K562 (cell line): Measurements from ENCODE around the gene TNIK. TPM values are rescaled to one million over a fixed set of nuclear protein-coding genes. Genes with fewer than 3 reads are reported as not detected.

Experiments used
- BRD9 ChIP-seq: fragments of 450-650 bp; IDR thresholded peaks from 2 replicates; pipeline ENCODE4 v1.6.1; 2018; ENCODE audit warnings: low read depth; ENCODE audit not compliant: partially characterized antibody
- CBX1 ChIP-seq: sonication (generic); IDR thresholded peaks from 2 replicates; pipeline ENCODE4 v1.6.1; 2016; ENCODE audit warnings: antibody characterized with exemption, low read depth, mild to moderate bottlenecking
- CEBPB ChIP-seq: fragments of 450-650 bp; IDR thresholded peaks from 2 replicates; pipeline ENCODE4 v1.6.1; 2016; ENCODE audit warnings: missing genetic modification characterization, missing compliant biosample characterization
- CREBBP ChIP-seq: IDR thresholded peaks from one replicate; pipeline ENCODE4 v1.6.1; 2012; ENCODE audit warnings: low read depth, mild to moderate bottlenecking, control low read depth, inconsistent platforms, low read length
- CSDE1 ChIP-seq, 2 experiments: fragments of 450-650 bp; IDR thresholded peaks; 2 replicates each; pipeline ENCODE4 v1.6.1; 2016; ENCODE audit warnings: mild to moderate bottlenecking in 1 of 2
- EGR1 ChIP-seq: fragments of 450-650 bp; conservative IDR thresholded peaks from 2 replicates; pipeline ENCODE4 v1.6.1; 2017; ENCODE audit warnings: mild to moderate bottlenecking
- EHMT2 ChIP-seq: fragments of 450-650 bp; IDR thresholded peaks from 2 replicates; pipeline ENCODE4 v1.6.1; 2018; ENCODE audit warnings: antibody characterized with exemption
- HSF4 ChIP-seq: fragments of 250-450 bp; sonication (Bioruptor Pico); IDR thresholded peaks from 2 replicates; pipeline ENCODE4 v2.1.2; 2022; ENCODE audit warnings: mild to moderate bottlenecking, moderate library complexity, borderline replicate concordance
- ILF3 ChIP-seq: fragments of 450-650 bp; IDR thresholded peaks from 2 replicates; pipeline ENCODE4 v1.6.1; 2018; ENCODE audit warnings: antibody characterized with exemption, mild to moderate bottlenecking, moderate library complexity, borderline replicate concordance
- KLF16 ChIP-seq: IDR thresholded peaks from 2 replicates; pipeline ENCODE4 v1.6.1; 2016; ENCODE audit warnings: antibody characterized with exemption
- NBN ChIP-seq: fragments of 450-650 bp; IDR thresholded peaks from 2 replicates; pipeline ENCODE4 v1.6.1; 2016; ENCODE audit warnings: low read depth, mild to moderate bottlenecking
- NR1H2 ChIP-seq: sonication (generic); formaldehyde crosslinking; IDR thresholded peaks from 2 replicates; pipeline ENCODE4 v1.4.0; 2020; ENCODE audit warnings: mild to moderate bottlenecking, missing genetic modification reagents
- PHF8 ChIP-seq: fragments of 200-600 bp; sonication (generic); IDR thresholded peaks from 2 replicates; pipeline ENCODE4 v1.6.1; 2012; ENCODE audit warnings: mixed run types, mild to moderate bottlenecking, inconsistent platforms, low read length, moderate library complexity, borderline replicate concordance
- PTBP1 ChIP-seq: fragments of 200-400 bp; formaldehyde crosslinking; IDR thresholded peaks from 2 replicates; pipeline ENCODE4 v1.6.1; 2017; ENCODE audit warnings: low read depth, low read length
- RBM22 ChIP-seq: fragments of 200-400 bp; formaldehyde crosslinking; IDR thresholded peaks from 2 replicates; pipeline ENCODE4 v1.6.1; 2018; ENCODE audit warnings: low read length, low read depth; ENCODE audit not compliant: poor library complexity, severe bottlenecking
- SMARCA5 ChIP-seq: fragments of 450-650 bp; IDR thresholded peaks from 2 replicates; pipeline ENCODE4 v1.6.1; 2016
- TEAD4 ChIP-seq, 2 experiments: sonication (generic) in 1 of 2; formaldehyde crosslinking in 1 of 2; IDR thresholded peaks; 2 replicates each; pipeline versions ENCODE4 v1.6.1 to v1.8.0; 2012 to 2022; ENCODE audit warnings: borderline replicate concordance in 1 of 2, inconsistent platforms in 1 of 2, low read length in 1 of 2, mild to moderate bottlenecking in 1 of 2, missing genetic modification reagents in 1 of 2
- ZFP36 ChIP-seq: fragments of 150-350 bp; IDR thresholded peaks from 2 replicates; pipeline ENCODE4 v1.6.1; 2018; ENCODE audit warnings: low read length, low read depth; ENCODE audit not compliant: partially characterized antibody
- ZNF324 ChIP-seq: fragments of 250-450 bp; sonication (Bioruptor Pico); IDR thresholded peaks from 2 replicates; pipeline ENCODE4 v1.4.0; 2020; ENCODE audit warnings: mild to moderate bottlenecking
- ZSCAN29 ChIP-seq: fragments of 450-650 bp; IDR thresholded peaks from 2 replicates; pipeline ENCODE4 v1.6.1; 2017
- polyA plus RNA-seq, 8 experiments: library from polyadenylated mRNA; depleted of rRNA in 4 of 8; stranded (reverse) in 5 of 8; unstranded in 3 of 8; fragments of >200 nt; fragmentation: Nextera tagmentation in 2 of 8; fragmentation: Illumina TruSeq in 1 of 8; extraction: Ambion mirVana in 2 of 8; extraction: Trizol in 1 of 8; gene quantifications; 2 replicates each; pipeline versions ENCODE4 v1.2.1 to v1.2.3, GENCODE V29; 2011 to 2014; ENCODE audit warnings: inconsistent platforms in 1 of 8, missing spikeins in 1 of 8
- total RNA-seq, 7 experiments: library from RNA; depleted of rRNA in 6 of 7; stranded (reverse); fragments of >200 nt in 6 of 7; fragmentation: Illumina TruSeq in 2 of 7; extraction: Trizol in 2 of 7; gene quantifications; 2 replicates each; pipeline versions ENCODE4 v1.2.1 to v1.2.3, GENCODE V29; 2011 to 2021; ENCODE audit warnings: low replicate concordance in 1 of 7
- TF ChIP-seq, protein P1 (sequence below): fragments of 250-450 bp; sonication (Bioruptor Pico); IDR thresholded peaks from 2 replicates; pipeline ENCODE4 v1.5.0; 2021; ENCODE audit warnings: mild to moderate bottlenecking, moderate library complexity
- TF ChIP-seq, protein P2 (sequence below), 3 experiments: IDR thresholded peaks in 2 of 3; conservative IDR thresholded peaks in 1 of 3; 2 replicates each; pipeline ENCODE4 v1.5.1; 2011 to 2012; ENCODE audit warnings: low read length in 3 of 3, mild to moderate bottlenecking in 3 of 3, control low read depth in 2 of 3, improper control_type of control experiment in 1 of 3, inconsistent platforms in 1 of 3, low read depth in 1 of 3, mixed read lengths in 1 of 3, moderate library complexity in 1 of 3; ENCODE audit not compliant: insufficient read depth in 2 of 3
- TF ChIP-seq, protein P3 (sequence below): sonication (generic); formaldehyde crosslinking; IDR thresholded peaks from 2 replicates; pipeline ENCODE4 v1.8.0; 2022; ENCODE audit warnings: missing genetic modification reagents, mild to moderate bottlenecking, borderline replicate concordance
- TF ChIP-seq, protein P4 (sequence below): fragments of 450-650 bp; IDR thresholded peaks from one replicate; pipeline ENCODE4 v1.6.1; 2018; ENCODE audit warnings: mild to moderate bottlenecking, moderate library complexity; ENCODE audit not compliant: partially characterized antibody

The TNIK gene
- total and polyA plus RNA-seq, 9 of the 15 experiments (the other 6 are each of a cell fraction or from before 2014, with no cell fraction given) = 6.6 to 39.0 (median 24.7) TPM

DNA sequence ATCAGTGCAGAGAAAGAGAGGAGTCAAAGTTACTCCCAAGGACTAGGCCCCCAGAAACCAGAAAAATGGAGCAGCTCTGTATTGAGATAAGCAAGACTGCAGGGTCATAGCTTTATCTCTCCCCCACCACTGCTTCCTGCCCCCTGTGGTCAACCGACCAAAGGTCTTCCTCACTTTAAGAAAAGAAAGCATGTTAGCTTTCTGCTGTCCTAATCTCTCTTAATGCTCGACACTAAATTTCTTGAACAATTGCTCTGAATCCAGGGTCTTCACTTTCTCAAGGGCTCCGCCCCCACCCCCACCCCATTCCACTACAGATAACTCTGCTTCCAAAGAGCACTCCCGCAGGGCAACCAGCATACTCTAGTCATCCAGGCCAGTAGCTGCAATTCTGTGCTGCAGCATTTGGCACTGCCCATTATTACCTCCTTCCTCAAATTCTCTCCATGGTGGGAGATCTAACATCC, 31.9 kb downstream of the TNIK start (continued):
- TF ChIP-seq TEAD4 (IDR thresholded peaks at IDR 0.05; ENCODE audit: low read length) (peak; percentile 88), TEAD4 (CRISPR knock-in tag; IDR thresholded peaks at IDR 0.05; ENCODE audit: borderline replicate concordance) (no peak), ILF3 (no peak), PHF8 (no peak), CSDE1 (IDR thresholded peaks at IDR 0.05) (no peak), RBM22 (no peak), CEBPB (tag) (no peak), PTBP1 (no peak), ZSCAN29 (no peak), CREBBP (no peak), SMARCA5 (no peak), HSF4 (CRISPR knock-in tag) (no peak), EHMT2 (peak; percentile 64), EGR1 (peak; percentile 31), ZNF324 (no peak), BRD9 (no peak), KLF16 (peak; percentile 71), NBN (no peak), ZFP36 (peak; percentile 35), CBX1 (no peak), NR1H2 (CRISPR knock-in tag) (no peak)
- TF ChIP-seq, protein P1, sequence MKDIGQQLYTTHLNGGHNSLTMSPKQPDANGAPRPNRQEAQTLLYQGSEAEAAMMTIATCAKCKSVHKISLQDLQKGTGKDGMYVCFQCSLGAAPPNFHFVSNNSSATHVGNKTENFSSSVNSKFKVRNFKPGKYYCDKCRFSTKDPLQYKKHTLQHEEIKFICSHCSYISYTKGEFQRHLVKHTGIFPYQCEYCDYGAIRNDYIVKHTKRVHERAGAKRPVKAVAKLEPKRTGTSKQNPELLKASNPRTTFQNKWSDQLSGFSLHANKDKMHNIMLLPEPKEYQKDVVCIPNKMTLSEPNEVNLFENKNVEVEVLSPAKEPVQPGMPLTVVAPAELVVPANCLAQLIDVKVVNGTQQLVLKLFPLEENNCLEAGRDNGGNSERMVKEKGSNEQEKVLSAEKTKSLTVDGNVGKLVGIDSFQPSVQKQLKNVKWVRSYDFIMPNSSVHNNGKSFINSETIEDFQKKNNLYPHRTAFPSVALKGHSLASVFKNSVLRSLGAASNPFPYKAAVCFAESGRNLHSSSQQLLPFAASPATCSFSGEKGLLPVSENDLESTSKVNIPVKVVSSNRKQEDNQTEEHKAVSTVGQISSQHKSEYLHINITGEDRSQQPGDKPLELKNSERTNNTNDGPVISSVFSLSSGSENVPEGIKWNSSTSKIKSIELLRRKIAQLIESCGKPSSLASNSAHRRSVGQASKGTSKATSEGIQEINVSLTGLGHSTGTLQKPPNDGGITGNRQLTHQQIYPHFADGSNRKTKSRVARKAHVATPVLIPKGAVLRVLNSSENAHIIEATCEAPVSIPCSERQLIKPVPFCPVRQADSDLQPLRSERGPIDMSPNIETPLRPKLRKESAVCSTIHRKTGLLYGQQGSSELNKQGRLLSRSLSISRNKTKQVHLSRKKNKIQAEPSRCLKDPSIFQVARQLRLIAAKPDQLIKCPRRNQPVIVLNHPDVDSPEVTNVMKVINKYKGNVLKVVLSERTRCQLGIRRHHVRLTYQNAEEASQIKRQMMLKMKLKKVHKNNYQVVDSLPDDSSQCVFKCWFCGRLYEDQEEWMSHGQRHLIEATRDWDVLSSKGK (CRISPR knock-in tag) = no peak
- TF ChIP-seq, protein P2, sequence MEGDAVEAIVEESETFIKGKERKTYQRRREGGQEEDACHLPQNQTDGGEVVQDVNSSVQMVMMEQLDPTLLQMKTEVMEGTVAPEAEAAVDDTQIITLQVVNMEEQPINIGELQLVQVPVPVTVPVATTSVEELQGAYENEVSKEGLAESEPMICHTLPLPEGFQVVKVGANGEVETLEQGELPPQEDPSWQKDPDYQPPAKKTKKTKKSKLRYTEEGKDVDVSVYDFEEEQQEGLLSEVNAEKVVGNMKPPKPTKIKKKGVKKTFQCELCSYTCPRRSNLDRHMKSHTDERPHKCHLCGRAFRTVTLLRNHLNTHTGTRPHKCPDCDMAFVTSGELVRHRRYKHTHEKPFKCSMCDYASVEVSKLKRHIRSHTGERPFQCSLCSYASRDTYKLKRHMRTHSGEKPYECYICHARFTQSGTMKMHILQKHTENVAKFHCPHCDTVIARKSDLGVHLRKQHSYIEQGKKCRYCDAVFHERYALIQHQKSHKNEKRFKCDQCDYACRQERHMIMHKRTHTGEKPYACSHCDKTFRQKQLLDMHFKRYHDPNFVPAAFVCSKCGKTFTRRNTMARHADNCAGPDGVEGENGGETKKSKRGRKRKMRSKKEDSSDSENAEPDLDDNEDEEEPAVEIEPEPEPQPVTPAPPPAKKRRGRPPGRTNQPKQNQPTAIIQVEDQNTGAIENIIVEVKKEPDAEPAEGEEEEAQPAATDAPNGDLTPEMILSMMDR (IDR thresholded peaks at IDR 0.05 in 2 of 3, conservative IDR thresholded peaks at IDR 0.05 in 1 of 3; ENCODE audit: insufficient read depth in 2 of 3, low read depth in 1 of 3, low read length in 3 of 3) = peak; percentile 13 to 51 (median 50); a peak in 5 of 6 replicates
- TF ChIP-seq, protein P3, sequence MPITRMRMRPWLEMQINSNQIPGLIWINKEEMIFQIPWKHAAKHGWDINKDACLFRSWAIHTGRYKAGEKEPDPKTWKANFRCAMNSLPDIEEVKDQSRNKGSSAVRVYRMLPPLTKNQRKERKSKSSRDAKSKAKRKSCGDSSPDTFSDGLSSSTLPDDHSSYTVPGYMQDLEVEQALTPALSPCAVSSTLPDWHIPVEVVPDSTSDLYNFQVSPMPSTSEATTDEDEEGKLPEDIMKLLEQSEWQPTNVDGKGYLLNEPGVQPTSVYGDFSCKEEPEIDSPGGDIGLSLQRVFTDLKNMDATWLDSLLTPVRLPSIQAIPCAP (CRISPR knock-in tag) = no peak
- TF ChIP-seq, protein P4, sequence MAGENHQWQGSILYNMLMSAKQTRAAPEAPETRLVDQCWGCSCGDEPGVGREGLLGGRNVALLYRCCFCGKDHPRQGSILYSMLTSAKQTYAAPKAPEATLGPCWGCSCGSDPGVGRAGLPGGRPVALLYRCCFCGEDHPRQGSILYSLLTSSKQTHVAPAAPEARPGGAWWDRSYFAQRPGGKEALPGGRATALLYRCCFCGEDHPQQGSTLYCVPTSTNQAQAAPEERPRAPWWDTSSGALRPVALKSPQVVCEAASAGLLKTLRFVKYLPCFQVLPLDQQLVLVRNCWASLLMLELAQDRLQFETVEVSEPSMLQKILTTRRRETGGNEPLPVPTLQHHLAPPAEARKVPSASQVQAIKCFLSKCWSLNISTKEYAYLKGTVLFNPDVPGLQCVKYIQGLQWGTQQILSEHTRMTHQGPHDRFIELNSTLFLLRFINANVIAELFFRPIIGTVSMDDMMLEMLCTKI = no peak
